GM19043 (cell line): ENCODE measurements around the gene LCAT.

ENCODE experiments used
- ATAC-seq: cut with Tn5 transposase; IDR thresholded peaks from one replicate; pipeline ENCODE4 v1.9.1; 2021; ENCODE audit warnings: low read depth; ENCODE audit not compliant: unreplicated experiment

LCAT gene

GRCh38 chr16:67969254-67970039, 25.5 kb upstream of the LCAT start:
- ATAC-seq, result no peak

- peak; percentile 76 for ATAC-seq
These were observed 24.7 kb upstream of the LCAT start, which contains the start of gene SLC12A4 for GRCh38 chr16:67968400-67969253. SLC12A4 (minus strand) TSS chr16:67968637; CDS start chr16:67968553, 84 bp downstream.

DNA sequence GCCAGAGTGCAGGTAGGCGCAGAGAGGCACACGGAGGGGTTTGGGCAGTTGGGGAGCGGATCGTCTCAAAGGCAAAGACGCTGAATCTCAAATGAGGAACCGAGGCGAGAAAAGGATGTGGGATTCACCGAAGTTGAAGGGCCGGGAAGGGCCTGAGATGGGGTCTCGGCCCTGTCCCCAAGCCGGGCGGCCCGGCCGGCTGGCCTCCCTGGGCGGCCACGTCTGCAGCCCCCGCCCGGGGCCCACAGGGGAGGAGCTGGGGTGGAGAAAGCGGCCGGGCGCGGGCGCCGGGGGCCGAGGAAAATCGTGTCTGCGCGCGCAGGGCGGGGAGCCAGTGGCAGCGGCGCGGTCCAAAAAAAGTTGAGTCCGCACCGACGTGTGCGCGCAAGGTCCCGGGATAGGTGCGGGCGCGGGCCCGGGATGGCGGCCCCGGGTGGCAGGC, 24.1 kb upstream of the LCAT start:
- ATAC-seq, result no peak

GRCh38 chr16:67967183-67967957, 23.4 kb upstream of the LCAT start:
- ATAC-seq, result no peak

DNA sequence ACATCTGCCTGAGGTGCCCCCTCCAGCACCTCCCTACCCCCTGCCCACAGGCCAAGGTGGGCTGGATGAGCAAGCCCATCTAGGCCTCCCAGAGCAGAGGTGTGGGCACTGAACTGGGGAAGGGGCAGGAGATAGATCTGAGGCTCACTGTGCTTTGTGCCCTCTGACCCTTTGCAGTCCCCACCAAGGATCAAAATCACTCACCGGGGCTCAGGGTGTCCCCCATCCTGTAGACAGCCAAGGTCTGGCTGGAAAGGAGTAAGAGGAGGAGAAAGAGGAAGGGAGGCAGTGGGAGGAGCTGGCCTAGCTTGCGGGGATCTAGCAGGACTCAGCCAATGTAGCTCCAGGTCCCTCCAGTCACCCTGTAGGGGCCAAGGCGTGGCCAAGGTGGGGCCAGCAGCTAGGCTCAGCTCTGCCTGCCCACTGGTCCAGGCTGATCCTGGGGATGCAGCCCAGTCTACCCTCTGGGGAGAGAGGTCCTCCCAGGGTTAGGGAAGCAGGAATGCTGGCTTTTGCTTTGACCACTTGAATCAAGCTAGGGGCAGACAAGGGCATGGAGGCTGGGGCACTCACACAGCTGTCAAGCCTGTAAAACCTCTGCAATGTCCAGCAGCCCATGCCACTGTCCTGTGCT, 22.7 kb upstream of the LCAT start:
- no peak for ATAC-seq

DNA sequence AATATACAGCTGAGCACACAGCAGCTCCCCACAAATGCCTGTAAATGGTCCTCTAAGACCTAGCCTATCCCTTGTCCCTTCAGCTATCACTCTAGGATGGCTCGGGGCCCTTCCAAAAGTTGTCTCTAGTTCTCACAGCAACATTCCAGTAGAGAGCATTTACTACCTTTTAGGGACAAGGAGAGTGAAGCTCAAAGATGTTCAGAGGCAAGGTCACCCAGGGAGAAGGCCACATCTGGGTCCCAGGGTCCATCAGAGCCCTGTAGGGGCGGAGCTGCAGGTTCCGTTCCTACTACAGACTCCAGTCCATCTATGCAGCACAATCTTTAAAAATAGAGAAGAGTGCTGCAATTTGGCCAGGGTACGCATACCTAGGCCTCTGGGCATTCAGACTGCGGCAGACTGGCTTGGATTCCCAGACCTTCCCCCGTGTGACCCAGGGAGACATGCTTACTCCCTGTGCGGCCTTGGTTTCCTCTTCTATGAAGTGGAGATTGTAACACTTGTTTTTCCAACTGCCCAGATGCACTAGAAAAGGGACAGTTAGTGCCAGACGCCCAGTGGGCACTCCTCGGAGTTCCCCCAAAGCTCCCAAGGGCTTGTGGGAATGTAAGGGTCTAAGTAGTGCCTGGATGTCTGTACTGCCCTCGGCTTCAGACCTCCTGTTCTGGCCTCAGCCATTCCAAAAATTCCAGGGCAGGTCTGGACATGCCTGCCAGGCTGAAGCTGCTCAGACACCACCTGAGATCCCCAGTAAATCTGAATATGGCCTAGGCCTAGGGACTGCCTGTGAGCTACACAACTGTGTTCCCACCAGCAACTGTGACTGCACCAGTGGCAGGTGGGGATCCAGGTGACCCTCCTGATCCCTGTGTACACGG, 22.0 kb upstream of the LCAT start:
- no peak for ATAC-seq

- ATAC-seq, result no peak
These were observed 20.7 kb upstream of the LCAT start for GRCh38 chr16:67964477-67965131.

DNA sequence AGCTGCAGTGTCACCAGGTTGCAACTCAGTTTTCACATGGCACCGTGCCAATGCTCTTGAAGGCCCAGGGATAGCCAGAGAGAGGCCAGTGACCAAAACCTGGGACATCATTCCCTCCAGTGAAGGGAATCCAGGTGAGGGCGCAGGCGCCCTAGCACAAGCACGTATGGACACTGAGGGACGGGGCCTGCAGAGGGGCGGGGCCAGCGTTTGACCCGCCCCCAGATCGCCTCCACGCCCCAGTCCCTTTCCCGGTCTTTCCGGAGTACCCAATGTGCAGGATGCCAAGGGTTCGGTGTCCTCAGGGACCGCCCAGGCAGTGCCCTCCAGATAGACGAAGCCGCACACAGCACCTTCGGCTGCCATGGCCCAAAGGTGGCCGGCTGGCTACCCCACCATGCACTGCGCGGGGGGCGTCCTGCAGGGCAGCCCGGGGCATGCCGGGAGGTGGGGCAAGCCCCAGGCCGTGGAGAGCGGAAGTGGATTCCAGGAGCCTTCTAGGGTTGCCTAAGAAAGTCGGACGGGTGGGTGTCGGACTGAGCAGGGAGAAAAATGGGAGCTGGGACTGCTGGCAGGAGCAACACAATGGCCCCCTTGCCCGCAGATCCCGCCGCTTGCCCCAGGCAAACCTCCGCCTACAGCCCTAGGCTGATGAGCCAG, 19.9 kb upstream of the LCAT start:
- ATAC-seq, result no peak

DNA sequence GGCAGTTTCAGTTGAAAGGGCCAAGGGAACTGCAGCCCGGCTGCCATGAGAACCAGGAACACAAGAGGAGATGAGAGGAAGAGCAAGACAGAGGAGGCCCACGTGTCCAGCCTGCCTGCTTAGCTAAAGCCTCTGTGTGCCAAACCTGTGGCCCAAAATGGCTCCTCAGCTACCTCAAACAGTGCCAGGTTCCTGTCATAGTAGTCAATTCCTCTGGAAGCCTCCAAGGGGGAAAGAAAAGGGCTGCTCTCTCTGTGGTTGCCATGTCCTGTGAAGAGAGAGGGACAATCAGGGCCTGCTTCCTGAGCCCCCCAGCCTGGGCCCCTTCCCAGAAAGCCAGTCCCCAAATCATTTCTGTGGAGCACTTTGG, 19.4 kb upstream of the LCAT start:
- ATAC-seq, result no peak

DNA sequence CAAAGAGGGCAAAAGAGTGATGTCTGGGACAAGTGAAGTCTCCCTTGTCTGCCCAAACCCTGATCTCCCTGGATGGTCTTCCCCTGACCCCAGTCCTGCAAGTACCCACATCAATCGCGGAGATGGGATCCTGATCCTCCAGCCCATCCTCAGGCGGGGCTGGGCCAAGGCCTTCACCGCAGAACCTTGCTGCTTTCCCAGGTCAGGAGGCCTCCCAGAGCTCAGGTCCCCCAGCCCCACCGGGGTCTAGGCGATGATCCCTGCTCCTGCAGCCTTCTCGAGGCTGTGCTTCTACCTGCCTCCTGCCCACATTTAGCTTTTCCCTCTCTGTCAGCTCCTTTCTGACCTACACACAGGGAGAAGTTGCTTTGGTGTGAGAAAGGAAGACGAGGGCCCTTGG, 18.2 kb upstream of the LCAT start:
- ATAC-seq, result no peak

GRCh38 chr16:67961551-67961957, 17.6 kb upstream of the LCAT start:
- no peak for ATAC-seq

DNA sequence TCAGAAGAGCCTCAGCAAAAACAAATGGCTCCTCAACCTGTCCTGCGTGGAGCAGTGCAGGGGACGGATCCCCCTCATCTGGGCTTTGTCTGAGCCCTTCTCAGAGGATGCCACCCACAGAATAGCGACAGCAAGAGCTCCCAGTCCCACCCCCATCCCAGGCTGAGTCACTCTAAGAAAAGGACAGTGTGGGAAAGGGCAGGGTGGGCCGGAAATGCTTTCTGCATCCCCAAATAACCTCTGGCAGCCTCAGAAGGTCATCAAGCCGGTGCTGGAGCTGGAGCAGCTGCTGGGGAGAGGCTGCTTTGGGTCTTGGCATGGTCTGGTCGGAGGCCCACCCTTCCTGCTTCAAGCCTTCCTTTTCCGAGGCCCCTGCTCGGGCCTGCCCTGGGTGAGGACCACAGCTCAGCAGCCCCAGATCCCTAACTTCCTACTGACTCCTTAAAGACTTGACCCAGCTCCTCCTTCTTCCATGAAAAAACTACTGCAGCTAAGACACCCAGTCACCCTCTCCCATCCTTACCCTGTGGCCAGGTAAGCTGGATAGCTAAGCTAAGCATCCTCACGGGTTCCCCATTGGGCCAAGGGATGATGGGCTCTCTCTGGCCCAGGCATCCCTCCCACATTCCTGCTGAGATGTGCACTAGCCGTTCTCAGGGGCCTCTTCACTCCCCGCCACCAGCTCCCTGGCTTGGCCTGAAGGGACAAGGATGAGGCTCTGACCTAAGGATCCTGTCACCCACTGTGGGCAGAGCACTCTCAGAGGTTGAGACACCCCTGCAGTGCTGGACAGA, 15.8 kb upstream of the LCAT start:
- ATAC-seq, result no peak

- no peak for ATAC-seq
These were observed 13.7 kb upstream of the LCAT start for GRCh38 chr16:67957622-67958021.

DNA sequence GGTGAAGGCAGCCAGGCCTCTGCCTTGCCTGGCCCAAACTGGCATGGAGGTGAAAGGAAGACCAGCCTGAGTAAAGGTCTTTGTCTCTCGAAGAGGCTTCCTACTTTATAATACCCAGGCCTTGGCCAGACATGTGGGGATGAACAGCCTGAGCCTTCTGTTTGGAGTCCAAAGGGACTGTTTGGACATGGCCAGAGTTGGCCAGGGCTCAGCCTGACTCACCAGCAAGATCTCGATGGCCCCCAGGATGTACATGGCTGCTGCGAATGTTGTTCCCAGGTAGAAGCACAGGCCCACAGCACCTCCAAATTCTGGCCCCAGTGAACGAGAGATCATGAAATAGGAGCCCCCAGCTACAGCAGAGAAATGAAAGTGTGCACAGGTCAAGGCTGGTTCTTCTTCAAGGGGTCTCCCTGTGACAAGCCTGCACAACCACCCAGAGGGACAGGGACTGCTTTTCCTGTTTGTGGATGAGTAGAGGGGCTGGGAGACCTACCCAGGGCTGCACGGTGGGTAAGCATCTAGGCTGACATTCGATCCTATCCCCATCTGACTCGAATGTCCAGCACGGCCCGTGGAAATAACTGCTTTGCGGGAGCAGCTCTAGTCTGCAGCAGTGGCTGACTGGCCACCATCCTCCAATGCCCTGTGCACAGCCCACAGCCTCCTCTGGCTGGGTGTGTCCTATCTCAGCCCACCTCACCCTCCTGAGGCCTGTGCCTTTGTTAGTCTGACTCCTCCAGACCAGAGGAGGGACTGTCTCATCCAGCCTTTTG, 10.7 kb upstream of the LCAT start:
- no peak for ATAC-seq

GRCh38 chr16:67953641-67954375, 9.9 kb upstream of the LCAT start:
- ATAC-seq, result no peak

DNA sequence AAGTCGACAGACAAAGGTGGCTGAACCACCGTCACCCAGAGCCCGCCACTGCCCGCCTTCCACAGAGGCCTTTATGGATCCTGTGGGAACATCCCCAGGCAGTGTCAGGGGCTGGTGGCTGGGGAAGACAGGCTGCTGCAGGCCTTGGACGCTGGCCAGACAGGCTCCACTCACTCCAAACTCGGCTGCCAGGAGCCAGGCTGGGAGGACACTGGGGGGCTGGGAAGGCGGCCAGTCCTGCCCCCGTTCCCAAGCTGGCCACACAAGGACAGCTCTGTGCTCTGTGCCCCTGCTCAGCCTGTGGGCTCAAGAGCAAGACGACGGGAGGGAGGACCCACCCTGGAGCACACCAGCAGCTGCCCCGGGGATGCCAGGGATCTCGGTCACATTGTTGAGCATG, 7.6 kb upstream of the LCAT start:
- ATAC-seq, result no peak
